GM21447 (cell line): ENCODE data around the gene NT5C2.

ENCODE experiments used
- ATAC-seq: cut with Tn5 transposase; IDR thresholded peaks from one replicate; pipeline ENCODE4 v1.9.1; 2021; ENCODE audit not compliant: unreplicated experiment

The NT5C2 gene

DNA sequence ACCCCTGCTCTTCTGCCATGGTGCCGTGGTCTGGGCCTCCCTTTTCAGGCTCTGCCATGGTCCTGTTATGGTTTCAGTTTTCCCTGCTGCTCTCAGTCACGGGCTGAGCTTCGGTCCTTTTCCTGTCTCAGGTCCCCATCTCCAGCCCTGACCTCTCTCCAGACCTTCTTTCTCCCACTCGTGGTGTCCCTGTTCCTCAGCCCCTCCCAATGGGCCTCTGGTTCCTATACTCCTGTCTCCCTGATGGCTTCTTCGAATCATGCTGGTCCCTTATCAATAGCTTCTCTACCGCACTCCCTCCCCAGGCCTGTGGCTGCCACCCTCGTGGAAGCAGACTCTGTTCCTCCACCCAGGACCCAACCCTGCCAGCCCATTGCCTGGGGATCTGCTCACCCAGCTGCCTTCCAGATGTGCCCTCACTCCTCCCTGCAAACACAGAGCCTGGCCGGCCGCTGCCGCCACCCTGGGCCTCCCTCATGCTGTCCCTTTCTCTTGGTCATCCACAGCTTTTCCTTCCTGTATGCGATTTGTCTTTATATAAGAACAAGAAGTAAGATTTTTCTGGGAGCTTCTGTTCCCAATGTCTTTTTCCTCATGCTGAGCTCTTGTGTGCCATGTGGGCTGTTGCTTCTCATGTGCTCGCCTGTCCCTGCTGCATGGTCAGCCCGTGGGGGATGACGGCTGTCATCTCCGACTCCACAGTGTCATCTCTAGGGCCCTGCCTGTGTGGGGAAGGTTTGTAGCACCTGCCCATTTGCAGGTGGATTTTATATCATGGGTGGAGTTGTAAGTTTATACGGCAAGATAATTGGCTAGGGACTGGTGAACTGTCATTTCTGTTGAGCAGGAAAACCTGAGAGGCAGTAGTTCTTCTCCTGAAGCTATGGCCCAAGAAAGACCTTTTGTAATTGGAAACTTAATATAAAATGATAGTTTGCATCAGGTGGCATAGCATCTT, 126.7 kb downstream of the NT5C2 start:
- no peak for ATAC-seq

DNA sequence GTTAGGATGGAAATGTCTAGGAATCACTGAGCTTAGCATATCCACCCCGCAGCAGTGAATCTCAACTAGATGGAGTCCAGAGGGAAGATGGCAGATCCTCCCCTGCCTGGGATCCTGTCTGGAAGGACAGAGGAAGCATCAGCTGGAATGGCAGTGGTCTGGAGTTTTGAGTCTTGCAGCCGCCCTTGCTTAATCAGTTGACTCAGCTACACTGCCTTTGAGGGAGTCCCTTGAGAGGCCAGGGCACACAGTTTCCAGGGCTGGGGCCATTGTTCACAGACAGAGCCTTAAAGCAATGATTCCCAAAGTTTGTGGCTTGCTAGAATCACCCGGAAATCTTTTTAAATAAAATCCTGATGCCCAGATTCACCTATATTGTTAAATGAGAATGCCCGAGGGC, 128.1 kb downstream of the NT5C2 start:
- ATAC-seq: no peak

DNA sequence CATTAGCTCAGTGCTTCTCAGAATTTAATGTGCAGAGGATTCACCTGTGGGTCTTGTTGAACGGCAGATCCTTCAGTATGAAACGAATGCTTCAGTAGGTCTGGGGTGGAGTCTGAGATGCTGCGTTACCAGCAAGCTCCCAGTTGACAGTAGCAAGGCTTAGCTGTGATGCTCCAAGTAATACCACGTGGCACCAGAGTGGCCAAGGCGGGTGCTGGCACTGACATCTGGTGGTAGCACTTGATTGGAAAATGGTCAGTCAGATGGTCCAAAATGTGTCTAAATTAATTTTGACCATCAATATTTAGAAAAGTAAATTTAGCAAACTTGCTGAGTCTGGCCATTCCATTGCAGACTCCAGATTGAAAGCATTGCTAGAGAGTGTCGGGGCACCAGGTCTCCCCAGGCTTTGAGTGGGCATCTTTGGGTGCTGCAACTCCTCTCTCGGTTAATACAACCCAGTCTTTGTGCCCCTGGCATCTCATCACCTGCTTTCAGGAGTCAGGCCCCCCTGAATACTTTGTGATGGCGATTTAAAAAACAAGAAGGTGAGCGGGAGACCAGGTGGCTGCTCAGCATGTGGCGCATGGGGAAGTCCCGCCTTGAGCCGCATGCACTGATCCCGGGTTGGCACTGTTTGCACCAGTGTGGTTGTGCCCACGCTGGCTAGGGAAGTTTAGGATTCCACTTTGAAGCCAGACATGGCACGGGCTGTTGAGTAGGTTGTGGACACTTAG, 130.1 kb downstream of the NT5C2 start:
- no peak for ATAC-seq

DNA sequence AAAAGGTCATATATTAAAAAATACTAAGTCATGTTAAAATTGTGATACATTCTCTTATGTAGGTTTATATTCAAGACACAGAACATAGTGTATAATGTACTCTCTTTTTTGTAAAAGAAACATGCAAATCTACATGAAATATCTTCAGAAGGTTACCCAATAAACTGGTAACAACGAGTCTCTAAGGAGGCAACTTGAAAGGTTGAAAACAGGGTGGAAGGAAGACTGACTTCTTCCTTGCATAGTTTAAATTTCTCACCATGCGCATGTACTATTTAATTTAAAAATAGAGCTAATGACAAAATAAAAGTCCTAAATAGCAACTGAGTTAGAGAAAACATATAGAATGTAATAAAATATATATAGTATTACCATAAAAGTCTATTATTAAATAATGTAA, 132.5 kb downstream of the NT5C2 start:
- ATAC-seq: no peak

DNA sequence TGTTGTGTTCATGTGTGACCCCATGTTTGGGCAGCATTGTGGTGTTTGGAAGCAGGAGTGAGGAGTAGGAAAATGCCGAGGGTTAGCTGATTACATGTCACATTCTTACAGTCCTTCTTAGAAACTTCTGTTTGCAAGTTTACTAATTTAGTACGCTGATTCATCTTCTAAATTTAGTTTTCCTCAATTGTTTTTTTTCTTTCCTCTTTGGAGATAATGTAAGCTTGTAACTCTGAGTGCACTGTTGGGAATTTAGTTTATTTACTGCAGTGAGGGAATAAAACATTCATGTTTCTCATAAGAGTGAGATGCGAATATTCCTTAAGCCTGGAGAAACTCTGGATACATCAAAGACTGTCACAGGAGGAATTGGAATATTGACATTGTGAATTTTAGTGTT, 135.0 kb downstream of the NT5C2 start:
- ATAC-seq: no peak

DNA sequence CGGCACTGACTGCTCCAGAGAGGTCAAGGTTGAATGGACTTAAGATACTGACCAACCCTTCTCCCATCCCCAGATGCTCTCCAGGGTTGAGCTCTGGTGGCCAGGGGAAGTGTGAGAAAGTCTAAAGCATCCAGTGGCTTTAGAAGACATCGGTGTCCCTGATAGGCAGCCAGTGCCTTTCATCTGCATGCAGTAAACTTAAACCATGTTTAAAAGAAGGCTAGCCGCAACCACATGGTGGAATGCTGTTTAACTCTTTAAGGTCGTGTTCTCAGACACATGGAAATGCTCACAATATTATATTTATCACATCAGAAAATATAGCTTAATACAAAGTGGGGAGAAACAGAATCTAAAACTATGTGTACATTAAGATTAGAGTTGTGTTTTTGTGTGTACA, 138.0 kb downstream of the NT5C2 start:
- ATAC-seq: no peak

DNA sequence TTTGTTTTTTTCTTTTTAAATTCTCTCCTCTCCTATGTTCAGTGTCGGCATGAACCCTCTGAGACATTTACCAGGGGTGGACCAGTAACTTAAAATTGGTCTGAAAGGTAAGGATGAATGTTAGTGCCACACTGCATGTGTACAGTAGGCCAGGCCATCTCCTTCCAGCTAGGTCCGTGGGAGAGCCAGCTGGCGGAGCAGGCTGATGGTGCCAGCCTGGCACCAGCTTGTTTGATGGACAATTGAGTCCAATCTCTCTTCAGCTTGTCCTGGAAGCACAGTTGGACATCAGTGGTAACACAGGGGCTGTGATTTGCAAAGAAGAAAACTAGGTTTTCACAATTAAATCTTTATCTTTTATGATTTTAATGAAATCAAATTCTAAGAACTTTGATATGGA, 138.5 kb downstream of the NT5C2 start:
- ATAC-seq: no peak

DNA sequence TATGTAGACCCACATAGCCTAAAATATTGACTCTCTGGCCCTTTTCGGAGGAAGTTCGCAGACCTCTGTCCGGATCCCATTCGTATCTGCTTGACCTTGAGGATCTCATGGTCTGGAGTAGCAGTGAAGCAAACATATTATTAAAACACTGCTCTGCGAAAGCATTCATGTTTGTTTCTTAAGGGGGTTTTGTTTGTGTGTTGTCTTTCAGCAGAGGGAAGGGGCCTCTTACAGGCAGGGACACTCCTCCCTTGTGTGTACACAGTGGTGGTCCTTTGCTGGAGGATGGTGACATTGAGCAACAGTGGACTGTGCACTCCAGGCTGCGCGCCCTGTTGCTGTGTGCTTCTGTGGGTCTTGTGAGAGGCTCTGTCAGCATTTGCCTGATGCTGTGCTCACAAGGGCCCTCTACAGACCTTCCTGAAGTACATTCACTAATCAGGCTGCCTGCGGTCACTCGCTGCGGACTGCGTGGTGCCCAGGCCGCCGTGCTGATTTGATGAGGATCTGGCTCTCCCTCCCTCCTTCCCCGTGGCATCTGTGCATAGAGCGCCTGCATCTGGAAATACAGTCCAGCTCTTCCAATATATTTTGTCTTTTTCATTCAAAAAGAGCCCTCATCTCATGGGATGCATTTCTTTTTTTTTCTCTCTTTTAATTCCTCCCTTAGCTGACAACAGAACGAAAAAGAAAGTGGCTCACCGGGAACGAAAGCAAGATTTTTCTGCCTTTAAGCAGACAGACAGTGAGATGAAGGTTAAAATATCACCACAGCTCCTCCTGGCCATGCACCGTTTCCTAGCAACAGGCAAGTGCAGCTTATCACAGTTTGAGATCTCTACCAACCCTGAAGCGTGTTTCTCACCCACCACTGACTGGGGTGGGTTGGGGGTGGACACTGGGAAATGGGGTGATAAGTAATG, 139.2 kb downstream of the NT5C2 start:
- peak; percentile 83 for ATAC-seq

DNA sequence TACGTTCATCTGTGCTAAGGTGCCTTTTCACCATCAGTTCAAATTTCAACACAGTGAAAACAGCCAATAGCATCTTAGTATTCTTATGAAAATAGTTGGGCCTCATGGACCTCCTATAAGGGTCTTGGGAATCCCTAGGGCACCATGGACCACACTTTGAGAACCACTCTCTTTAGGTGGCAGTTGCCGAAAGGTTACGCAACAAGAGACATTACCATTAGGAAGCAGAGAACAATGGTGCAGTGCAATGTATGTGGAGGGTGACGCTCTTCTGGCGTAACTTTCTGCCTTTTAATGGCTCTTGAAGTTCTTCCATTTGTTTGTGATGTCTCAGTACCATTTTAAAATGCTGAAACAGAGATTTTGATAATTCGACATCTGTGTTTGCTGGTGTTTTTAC, 143.8 kb downstream of the NT5C2 start:
- no peak for ATAC-seq

DNA sequence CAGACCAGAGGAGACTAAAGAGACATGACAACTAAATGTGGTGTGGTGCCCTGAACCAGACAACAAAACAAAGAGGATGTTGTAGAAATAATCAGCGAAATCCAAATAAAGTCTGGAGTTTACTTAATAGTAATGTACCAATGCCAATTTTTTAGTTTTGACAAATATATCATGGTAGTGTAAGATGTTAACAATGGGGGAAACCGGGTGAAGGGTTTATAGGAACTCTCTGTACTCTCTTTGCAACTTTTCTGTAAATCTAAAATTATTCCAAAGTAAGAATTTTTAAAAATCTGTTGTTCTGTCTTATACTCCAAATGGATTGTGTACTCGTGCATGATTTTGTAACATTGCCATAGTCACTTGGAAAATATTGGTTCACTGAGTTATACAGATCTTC, 145.7 kb downstream of the NT5C2 start:
- ATAC-seq: no peak

DNA sequence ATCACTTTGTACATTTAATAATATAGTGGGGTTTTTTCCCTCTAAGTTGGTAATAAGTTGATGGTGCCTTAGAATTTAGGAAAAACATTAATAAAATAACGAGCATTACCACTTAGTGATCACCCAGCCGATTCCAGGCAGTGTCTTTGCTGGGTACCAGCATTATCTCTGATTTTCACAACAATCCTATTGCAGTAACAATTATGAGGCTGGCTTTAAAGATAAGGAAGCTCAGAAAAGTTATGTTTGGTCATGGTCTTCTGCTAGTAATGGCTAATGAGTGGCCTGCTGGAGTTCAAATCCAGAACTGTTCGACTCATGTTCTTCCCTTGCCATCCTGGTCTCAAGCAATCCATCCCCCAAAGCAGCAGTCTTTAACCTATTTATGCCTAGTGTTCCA, 147.1 kb downstream of the NT5C2 start:
- no peak for ATAC-seq

DNA sequence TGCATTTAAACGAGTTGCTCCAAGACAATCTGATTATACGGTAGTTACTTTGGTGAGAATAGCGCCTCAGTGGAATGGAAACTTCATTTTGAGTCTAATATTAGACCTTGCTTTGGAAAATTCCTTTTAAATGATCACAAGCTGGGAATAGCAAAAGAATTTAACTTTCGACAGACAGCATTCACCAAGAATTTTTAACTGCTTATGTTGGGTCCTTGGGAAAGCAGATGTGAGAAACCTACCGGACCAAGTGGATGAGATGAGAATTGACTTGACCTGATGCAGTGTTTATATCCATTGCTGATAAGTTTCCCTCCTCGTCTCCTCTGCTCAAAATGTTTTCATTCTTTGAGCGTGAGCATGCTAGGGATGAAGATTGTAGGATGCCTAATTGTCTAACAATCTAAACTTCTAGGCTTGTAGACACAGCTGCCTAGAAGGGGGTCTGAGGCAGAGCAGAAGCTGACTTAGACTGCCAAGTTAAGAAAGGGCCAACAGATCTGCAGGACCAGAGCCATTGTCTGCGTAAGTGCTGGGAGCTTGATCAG, 148.1 kb downstream of the NT5C2 start:
- ATAC-seq: no peak

DNA sequence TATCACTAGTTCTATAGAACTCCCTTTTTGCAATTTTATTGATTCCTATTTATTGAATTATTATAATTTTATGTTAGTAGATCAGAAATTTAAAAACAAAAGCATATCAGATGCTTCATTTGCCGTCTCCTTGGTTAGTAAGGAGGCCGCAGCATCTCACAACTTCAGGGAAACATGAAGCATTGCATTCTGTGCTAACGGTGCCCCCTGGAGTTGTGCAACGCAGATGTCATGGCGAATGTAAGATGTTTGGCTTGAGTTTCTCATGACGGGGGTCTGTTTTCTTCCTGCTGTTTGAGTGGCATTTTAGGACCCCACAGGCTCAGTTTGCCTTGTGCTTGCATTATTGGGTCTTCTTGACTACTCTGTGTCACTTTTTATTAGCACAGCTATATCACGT, 150.2 kb downstream of the NT5C2 start:
- no peak for ATAC-seq

DNA sequence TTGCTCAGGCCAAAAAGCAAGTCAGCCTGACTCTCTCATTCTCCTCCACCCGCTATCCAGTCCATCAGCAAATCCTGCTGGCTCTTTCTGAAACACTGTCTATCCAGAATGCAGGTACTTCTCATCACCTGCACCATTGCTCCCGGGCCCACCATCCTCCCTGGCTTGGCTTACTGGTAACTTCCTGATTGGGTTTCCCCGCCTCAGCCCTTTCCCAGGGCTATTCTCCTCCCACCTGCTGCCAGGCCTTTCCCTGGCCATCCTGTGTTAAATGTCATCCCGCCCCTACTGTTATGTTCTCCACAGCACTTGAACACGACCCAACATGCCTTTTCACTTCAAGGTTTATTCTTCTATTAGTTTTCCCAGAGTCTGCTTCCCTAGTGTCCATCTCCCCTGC, 150.9 kb downstream of the NT5C2 start:
- no peak for ATAC-seq

DNA sequence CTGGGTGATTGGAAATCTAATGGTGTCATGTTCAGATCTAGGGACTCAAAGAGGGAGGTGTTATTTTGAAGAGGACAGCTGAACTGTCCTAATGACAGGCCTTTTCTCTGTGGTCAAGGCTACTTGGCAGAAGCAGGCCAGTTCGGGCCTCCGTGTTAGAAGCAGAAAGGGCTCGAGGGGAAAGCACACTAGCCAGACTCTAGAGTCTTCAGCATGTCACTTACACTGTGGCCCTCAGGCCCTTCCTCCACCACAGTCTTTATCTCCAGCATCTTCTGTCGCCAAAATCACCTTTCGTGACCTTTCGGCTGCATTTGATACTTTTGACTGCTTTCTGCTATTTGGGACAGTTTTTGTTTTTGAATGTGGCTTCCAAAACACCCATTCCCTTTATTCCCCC, 151.7 kb downstream of the NT5C2 start:
- ATAC-seq: no peak

DNA sequence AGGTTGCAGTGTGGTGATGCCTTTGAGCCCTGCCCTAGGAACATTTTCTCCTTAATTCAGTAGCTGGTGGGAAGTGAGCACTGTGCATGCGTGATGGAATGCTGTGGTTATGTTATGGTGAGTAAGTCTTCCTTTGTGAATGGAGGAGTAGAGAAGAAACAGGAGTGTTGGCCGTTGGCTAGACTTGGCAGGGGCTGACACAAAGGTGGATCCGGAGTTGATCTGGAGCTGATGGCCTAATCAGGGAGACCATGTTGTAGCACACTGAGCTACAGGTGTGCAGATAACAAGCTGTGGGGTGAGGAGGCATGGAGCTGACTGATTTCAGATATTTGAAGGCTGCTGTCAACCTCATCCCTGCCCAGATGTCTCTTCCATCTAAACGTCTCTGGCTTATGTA, 152.7 kb downstream of the NT5C2 start:
- no peak for ATAC-seq

DNA sequence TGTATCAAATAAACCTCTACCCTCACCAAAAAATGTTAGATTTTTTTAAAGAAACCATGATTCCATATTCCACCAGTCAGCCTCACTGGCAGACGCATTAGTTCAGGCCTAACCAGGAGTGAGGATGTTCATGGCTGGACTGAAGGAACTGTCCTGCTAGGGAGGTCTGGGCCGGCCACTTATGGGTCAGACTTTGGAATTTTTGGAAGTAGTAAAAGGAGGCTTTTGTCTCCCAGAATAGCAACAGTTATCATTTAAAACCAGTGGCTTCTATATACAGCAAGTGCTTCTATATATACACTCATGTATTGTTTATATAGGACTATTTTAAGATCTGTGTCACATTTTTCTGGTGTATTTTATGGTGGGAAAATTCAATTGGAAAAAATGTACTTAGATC, 154.5 kb downstream of the NT5C2 start:
- ATAC-seq: no peak
